RWPE2 (cell line): ENCODE results near the gene SNX4.
"Not testable (repeated sequence)": the region's sequence is repeated elsewhere in the genome, so short reads cannot be mapped to it uniquely, and the experiment has no call there.

Experiments
- ATAC-seq: fragments of 200-7000 bp; cut with Tn5 transposase; 3 replicates; pipeline ENCODE4 v1.9.1; 2021; ENCODE audit warnings: low read depth
- DNase-seq: peaks from one replicate; pipeline ENCODE4 v3.0.0-alpha.2; 2020; ENCODE audit warnings: low spot score
- H3K27ac ChIP-seq: fragments of 450-650 bp; 2 replicates; pipeline ENCODE4 v1.5.1; 2017; ENCODE audit warnings: mild to moderate bottlenecking; ENCODE audit not compliant: poor library complexity, severe bottlenecking
- H3K27me3 ChIP-seq: fragments of 250-450 bp; sonication (Bioruptor Pico); 2 replicates; pipeline ENCODE4 v1.5.1; 2021; ENCODE audit warnings: mild to moderate bottlenecking, moderate library complexity; ENCODE audit not compliant: insufficient read depth, poor library complexity, severe bottlenecking
- H3K36me3 ChIP-seq: fragments of 250-450 bp; sonication (Bioruptor Pico); 2 replicates; pipeline ENCODE4 v1.5.1; 2020; ENCODE audit warnings: low read depth, mild to moderate bottlenecking, moderate library complexity
- H3K4me1 ChIP-seq: fragments of 250-450 bp; sonication (Bioruptor Pico); 2 replicates; pipeline ENCODE4 v1.5.1; 2021; ENCODE audit warnings: mild to moderate bottlenecking, moderate library complexity; ENCODE audit not compliant: insufficient read depth, poor library complexity, severe bottlenecking
- H3K4me3 ChIP-seq: fragments of 250-450 bp; sonication (Bioruptor Pico); 2 replicates; pipeline ENCODE4 v1.5.1; 2021; ENCODE audit warnings: mild to moderate bottlenecking, moderate library complexity; ENCODE audit not compliant: severe bottlenecking
- H3K9me3 ChIP-seq: fragments of 250-450 bp; sonication (Bioruptor Pico); 2 replicates; pipeline ENCODE4 v1.5.1; 2021; ENCODE audit warnings: mild to moderate bottlenecking, moderate library complexity; ENCODE audit not compliant: severe bottlenecking
- CTCF ChIP-seq: fragments of 450-650 bp; IDR thresholded peaks from one replicate; pipeline ENCODE4 v1.5.1; 2017; ENCODE audit warnings: mild to moderate bottlenecking, moderate library complexity; ENCODE audit not compliant: poor library complexity, severe bottlenecking

SNX4 gene

GRCh38 chr3:125406070-125406469 lies 113.9 kb downstream of the SNX4 start:
- Histone ChIP-seq H3K4me1 (no peaks in the 10 kb centered on the region), H3K27me3 (no peaks in the 10 kb centered on the region)

GRCh38 chr3:125405515-125405914 lies 114.5 kb downstream of the SNX4 start:
- not testable (repeated sequence) for H3K9me3 ChIP-seq, H3K36me3 ChIP-seq, H3K27me3 ChIP-seq, H3K4me1 ChIP-seq, ATAC-seq, H3K4me3 ChIP-seq, H3K27ac ChIP-seq, DNase-seq

More at GRCh38 chr3:125406070-125406469, 113.9 kb downstream of the SNX4 start:
- ATAC-seq (no peak), DNase-seq (no peak)
- Histone ChIP-seq H3K27ac (no peak overlapping the region), H3K9me3 (no peaks in the 10 kb centered on the region), H3K36me3 (no peaks in the 10 kb centered on the region), H3K4me3 (no peak overlapping the region)
- no peak for TF ChIP-seq CTCF

GRCh38 chr3:125403789-125404188 lies 116.2 kb downstream of the SNX4 start:
- no peak overlapping the region for H3K27ac ChIP-seq
- no peaks in the 10 kb centered on the region for H3K4me1 ChIP-seq
- H3K36me3 ChIP-seq: no peaks in the 10 kb centered on the region
- no peak overlapping the region for H3K4me3 ChIP-seq
- H3K9me3 ChIP-seq: no peaks in the 10 kb centered on the region
- TF ChIP-seq CTCF: no peak
- DNase-seq (no peak), ATAC-seq (no peak)
- no peaks in the 10 kb centered on the region for H3K27me3 ChIP-seq

- Histone ChIP-seq H3K36me3 (no peaks in the 10 kb centered on the region), H3K4me3 (no peak overlapping the region), H3K9me3 (no peaks in the 10 kb centered on the region), H3K27ac (no peak overlapping the region), H3K4me1 (no peaks in the 10 kb centered on the region), H3K27me3 (no peaks in the 10 kb centered on the region)
- TF ChIP-seq CTCF: no peak
- no peak for DNase-seq
- ATAC-seq: no peak
Observed at GRCh38 chr3:125402639-125403038, 117.4 kb downstream of the SNX4 start.

GRCh38 chr3:125401402-125401801 lies 118.6 kb downstream of the SNX4 start:
- ATAC-seq (no peak), DNase-seq (no peak)
- no peak for TF ChIP-seq CTCF
- no peak overlapping the region for H3K4me3 ChIP-seq
- H3K27me3 ChIP-seq: no peaks in the 10 kb centered on the region
- H3K27ac ChIP-seq: no peak overlapping the region
- no peaks in the 10 kb centered on the region for H3K36me3 ChIP-seq
- no peaks in the 10 kb centered on the region for H3K4me1 ChIP-seq
- H3K9me3 ChIP-seq: no peaks in the 10 kb centered on the region
